GM18508 (cell line): Measurements from ENCODE around the gene HEG1.

Source experiments
- ATAC-seq: cut with Tn5 transposase; IDR thresholded peaks from one replicate; pipeline ENCODE4 v1.9.1; 2021; ENCODE audit warnings: moderate number of reproducible peaks; ENCODE audit not compliant: insufficient read depth, unreplicated experiment

Gene HEG1

GRCh38 chr3:124995460-124995994 lies 60.3 kb downstream of the HEG1 start:
- no peak for ATAC-seq

GRCh38 chr3:124993466-124993865 lies 62.3 kb downstream of the HEG1 start:
- no peak for ATAC-seq

GRCh38 chr3:124992041-124992440 lies 63.8 kb downstream of the HEG1 start:
- ATAC-seq: no peak

- ATAC-seq: no peak
These were observed 69.3 kb downstream of the HEG1 start for GRCh38 chr3:124986192-124987143.

GRCh38 chr3:124985349-124985748 lies 70.4 kb downstream of the HEG1 start:
- ATAC-seq: no peak

- no peak for ATAC-seq
These were observed 71.0 kb downstream of the HEG1 start for GRCh38 chr3:124984754-124985153.

GRCh38 chr3:124982855-124983254 lies 72.9 kb downstream of the HEG1 start:
- ATAC-seq: no peak

- ATAC-seq: no peak
These were observed 74.3 kb downstream of the HEG1 start for GRCh38 chr3:124981472-124981871.

- ATAC-seq: no peak
These were observed 77.2 kb downstream of the HEG1 start for GRCh38 chr3:124978627-124979026.

GRCh38 chr3:124976383-124976782 lies 79.4 kb downstream of the HEG1 start:
- ATAC-seq: no peak

- ATAC-seq: no peak
These were observed 81.1 kb downstream of the HEG1 start for GRCh38 chr3:124974691-124975090.

GRCh38 chr3:124973290-124973689 lies 82.5 kb downstream of the HEG1 start:
- ATAC-seq: no peak

- no peak for ATAC-seq
These were observed 83.3 kb downstream of the HEG1 start for GRCh38 chr3:124972457-124972856.

GRCh38 chr3:124969963-124970722 lies 85.7 kb downstream of the HEG1 start:
- no peak for ATAC-seq

GRCh38 chr3:124969190-124969589 lies 86.6 kb downstream of the HEG1 start:
- ATAC-seq: no peak

GRCh38 chr3:124967964-124968363 lies 87.8 kb downstream of the HEG1 start:
- ATAC-seq: no peak

GRCh38 chr3:124966521-124967445 lies 89.0 kb downstream of the HEG1 start:
- ATAC-seq: no peak

- ATAC-seq: no peak
These were observed 90.4 kb downstream of the HEG1 start for GRCh38 chr3:124965413-124965812.

- ATAC-seq: no peak
These were observed 91.4 kb downstream of the HEG1 start for GRCh38 chr3:124964387-124964786.

GRCh38 chr3:124963755-124964154 lies 92.0 kb downstream of the HEG1 start:
- ATAC-seq: no peak
